GM18907 (cell line): Measurements from ENCODE around the gene HESX1.

Experiments
- ATAC-seq: cut with Tn5 transposase; IDR thresholded peaks from one replicate; pipeline ENCODE4 v1.9.1; 2021; ENCODE audit warnings: mild to moderate bottlenecking, moderate library complexity; ENCODE audit not compliant: unreplicated experiment

Gene HESX1

GRCh38 chr3:57199895-57200297 is at the start of gene HESX1:
Gene HESX1, minus strand, starts transcription at chr3:57199978. Its CDS starts 60 bp downstream, at chr3:57199918.
- no peak for ATAC-seq

- ATAC-seq: no peak
These were observed 45.2 kb upstream of the HESX1 start for GRCh38 chr3:57244946-57245345.

GRCh38 chr3:57234613-57235575 is 35.1 kb upstream of the HESX1 start:
- peak; percentile 70 for ATAC-seq

- ATAC-seq: no peak
These were observed 34.0 kb upstream of the HESX1 start for GRCh38 chr3:57233799-57234198.

- ATAC-seq: no peak
These were observed 30.2 kb upstream of the HESX1 start for GRCh38 chr3:57230006-57230405.

- ATAC-seq: peak; percentile 47
These were observed 28.4 kb upstream of the HESX1 start for GRCh38 chr3:57227930-57228751.

- ATAC-seq: peak; percentile 84
These were observed 27.6 kb upstream of the HESX1 start, which contains the start of gene APPL1 for GRCh38 chr3:57227204-57227929. Gene APPL1, plus strand, starts transcription at chr3:57227729. Its CDS starts 155 bp downstream, at chr3:57227884.

GRCh38 chr3:57226176-57226575 is 26.4 kb upstream of the HESX1 start:
- ATAC-seq: no peak

- ATAC-seq: no peak
These were observed 25.1 kb upstream of the HESX1 start for GRCh38 chr3:57224856-57225255.

- no peak for ATAC-seq
These were observed 22.1 kb upstream of the HESX1 start for GRCh38 chr3:57221883-57222282.

- no peak for ATAC-seq
These were observed 6.6 kb upstream of the HESX1 start for GRCh38 chr3:57206423-57206822.

- ATAC-seq: no peak
These were observed 5.1 kb downstream of the HESX1 start for GRCh38 chr3:57194641-57195040.

- no peak for ATAC-seq
These were observed 7.8 kb downstream of the HESX1 start for GRCh38 chr3:57192028-57192427.

GRCh38 chr3:57184526-57184925 is 15.3 kb downstream of the HESX1 start:
- ATAC-seq: no peak

- ATAC-seq: no peak
These were observed 20.0 kb downstream of the HESX1 start for GRCh38 chr3:57179580-57180410.

GRCh38 chr3:57176045-57176444 is 23.7 kb downstream of the HESX1 start:
- ATAC-seq: no peak

- ATAC-seq: no peak
These were observed 26.1 kb downstream of the HESX1 start for GRCh38 chr3:57173687-57174086.

- ATAC-seq: no peak
These were observed 28.8 kb downstream of the HESX1 start for GRCh38 chr3:57170946-57171345.

GRCh38 chr3:57169872-57170623 is 29.7 kb downstream of the HESX1 start:
- peak; percentile 69 for ATAC-seq
